ENCODE results near the gene ACTN4. TPM values are rescaled to one million over a fixed set of nuclear protein-coding genes. Genes with fewer than 3 reads are reported as not detected.
"Not testable (repeated sequence)": the region's sequence is repeated elsewhere in the genome, so short reads cannot be mapped to it uniquely, and the experiment has no call there.

The ACTN4 gene
- total RNA-seq, 2 donors from 2014 or later = 181 to 204 TPM

- no peaks in the 10 kb centered on the region for H3K36me3 Mint-ChIP-seq
- H3K9me3 Mint-ChIP-seq = no peaks in the 10 kb centered on the region
- no peak overlapping the region for H3K27ac Mint-ChIP-seq
- DNase-seq (ENCODE audit: low spot score in 2 of 2) (no peak), ATAC-seq (no peak)
These were observed 119.0 kb downstream of the ACTN4 start for GRCh38 chr19:38766276-38767047.

- H3K36me3 Mint-ChIP-seq = no peaks in the 10 kb centered on the region
- DNase-seq (ENCODE audit: low spot score in 2 of 2) (peak; percentile 85 to 95), ATAC-seq (peak; percentile 75 to 80)
- H3K9me3 Mint-ChIP-seq = no peaks in the 10 kb centered on the region
- peak overlapping the region in 1 of 2 donors; percentile 85 for H3K27ac Mint-ChIP-seq
These were observed 122.3 kb downstream of the ACTN4 start for GRCh38 chr19:38769635-38770211.

GRCh38 chr19:38770228-38770948, 122.9 kb downstream of the ACTN4 start:
- not testable (repeated sequence) for H3K36me3 Mint-ChIP-seq; H3K27ac Mint-ChIP-seq; H3K9me3 Mint-ChIP-seq; DNase-seq (ENCODE audit: low spot score in 2 of 2)
- peak; percentile 15 to 21 for ATAC-seq

- H3K36me3 Mint-ChIP-seq; DNase-seq (ENCODE audit: low spot score in 2 of 2); H3K27ac Mint-ChIP-seq; H3K9me3 Mint-ChIP-seq: not testable (repeated sequence)
- ATAC-seq = peak; percentile 91 to 93
These were observed 123.5 kb downstream of the ACTN4 start for GRCh38 chr19:38770949-38771275.

- H3K9me3 Mint-ChIP-seq; H3K27ac Mint-ChIP-seq; H3K36me3 Mint-ChIP-seq; ATAC-seq; DNase-seq (ENCODE audit: low spot score in 2 of 2): not testable (repeated sequence)
These were observed 124.1 kb downstream of the ACTN4 start for GRCh38 chr19:38771569-38771968.

- Mint-ChIP-seq H3K27ac (peak within 1 kb of the TSS in 1 of 2 donors; percentile 22), H3K9me3 (no peaks in the 10 kb centered on the region), H3K36me3 (no peaks in the 10 kb centered on the region)
- no peak for ATAC-seq
- DNase-seq (ENCODE audit: low spot score in 2 of 2) = no peak
These were observed 126.2 kb downstream of the ACTN4 start, which contains the start of gene LGALS7 for GRCh38 chr19:38773469-38774177. Gene LGALS7, minus strand, starts transcription at chr19:38773517. Its CDS starts 25 bp downstream, at chr19:38773492.

GRCh38 chr19:38774181-38774950, 126.9 kb downstream of the ACTN4 start:
- H3K9me3 Mint-ChIP-seq = no peaks in the 10 kb centered on the region
- no peak for ATAC-seq
- peak overlapping the region in 1 of 2 donors; percentile 22 for H3K27ac Mint-ChIP-seq
- no peak for DNase-seq (ENCODE audit: low spot score in 2 of 2)
- H3K36me3 Mint-ChIP-seq = no peaks in the 10 kb centered on the region

GRCh38 chr19:38778733-38779132, 131.3 kb downstream of the ACTN4 start:
- Mint-ChIP-seq H3K27ac (peak overlapping the region in 1 of 2 donors; percentile 15), H3K36me3 (no peaks in the 10 kb centered on the region), H3K9me3 (no peaks in the 10 kb centered on the region)
- ATAC-seq (no peak), DNase-seq (ENCODE audit: low spot score in 2 of 2) (no peak)

GRCh38 chr19:38780443-38780842, 133.0 kb downstream of the ACTN4 start:
- DNase-seq (ENCODE audit: low spot score in 2 of 2) (no peak), ATAC-seq (no peak)
- Mint-ChIP-seq H3K36me3 (no peaks in the 10 kb centered on the region), H3K9me3 (no peaks in the 10 kb centered on the region), H3K27ac (no peak overlapping the region)

- no peaks in the 10 kb centered on the region for H3K36me3 Mint-ChIP-seq
- H3K9me3 Mint-ChIP-seq = no peaks in the 10 kb centered on the region
- ATAC-seq (no peak), DNase-seq (ENCODE audit: low spot score in 2 of 2) (no peak)
- H3K27ac Mint-ChIP-seq = no peak overlapping the region
These were observed 133.6 kb downstream of the ACTN4 start for GRCh38 chr19:38781058-38781457.

Other genes with a start within 250 kb of the ACTN4 start
- gene FAM98C, start 244.6 kb upstream of the ACTN4 start, total RNA-seq = 10 to 100 TPM; 28.4 to 33.1 TPM
- gene RASGRP4, start 221.4 kb upstream of the ACTN4 start, total RNA-seq = 1 to 10 TPM; 2.3 to 8.3 TPM
- 1 to 10 TPM; 2.9 to 5.0 TPM for gene RYR1, start 214.0 kb upstream of the ACTN4 start, total RNA-seq
- 100 to 1,000 TPM; 225 to 247 TPM for gene MAP4K1, start 29.7 kb upstream of the ACTN4 start, total RNA-seq
- 100 to 1,000 TPM; 282 to 299 TPM for gene EIF3K, start 28.5 kb upstream of the ACTN4 start, total RNA-seq
- gene CAPN12, start 96.8 kb downstream of the ACTN4 start, total RNA-seq = 1 to 10 TPM; 1.6 to 9.0 TPM
- not detected for gene LGALS7, start 125.9 kb downstream of the ACTN4 start, total RNA-seq
- gene LGALS7B, start 141.6 kb downstream of the ACTN4 start, total RNA-seq = not detected
- under 1 TPM; 0.59 to 0.66 TPM for gene LGALS4, start 165.3 kb downstream of the ACTN4 start, total RNA-seq
- 100 to 1,000 TPM; 129 to 170 TPM for gene ECH1, start 184.1 kb downstream of the ACTN4 start, total RNA-seq
- gene HNRNPL, start 202.3 kb downstream of the ACTN4 start, total RNA-seq = 100 to 1,000 TPM; 658 to 720 TPM
- 100 to 1,000 TPM; 105 to 137 TPM for gene RINL, start 230.6 kb downstream of the ACTN4 start, total RNA-seq